CD14-positive monocyte (primary cell): Measurements from ENCODE around the gene CDKN1C. TPM values are rescaled to one million over a fixed set of nuclear protein-coding genes. Genes with fewer than 3 reads are reported as not detected.

Experiments used
- DNase-seq, 3 donors: peaks; one replicate each; pipeline ENCODE4 v3.0.0-alpha.2; 2011 to 2022
- H2AFZ ChIP-seq: 2 replicates; pipeline ENCODE4 v1.6.0; 2012; ENCODE audit warnings: mild to moderate bottlenecking, low read depth, low read length, inconsistent platforms; ENCODE audit not compliant: insufficient read depth, poor library complexity, severe bottlenecking
- H3K27ac ChIP-seq, 2 donors: 1 replicate in 1 of 2; 2 replicates in 1 of 2; pipeline ENCODE4 v1.5.1; 2012 to 2013; ENCODE audit warnings: low read length in 2 of 2, control low read depth in 1 of 2, inconsistent platforms in 1 of 2, low read depth in 1 of 2, mild to moderate bottlenecking in 1 of 2
- H3K27me3 ChIP-seq, 2 donors: one replicate each; pipeline versions ENCODE4 v1.6.0 to v1.6.1; 2011 to 2013; ENCODE audit warnings: low read length in 2 of 2; ENCODE audit not compliant: control insufficient read depth in 2 of 2, insufficient read depth in 2 of 2
- H3K36me3 ChIP-seq, 2 donors: replicated peaks in 1 of 2; 1 replicate in 1 of 2; 2 replicates in 1 of 2; pipeline versions ENCODE4 v1.5.1 to v1.6.1; 2012 to 2013; ENCODE audit warnings: low read length in 2 of 2, control low read depth in 1 of 2, inconsistent platforms in 1 of 2, mild to moderate bottlenecking in 1 of 2; ENCODE audit not compliant: insufficient read depth in 2 of 2, control insufficient read depth in 1 of 2
- H3K4me1 ChIP-seq, 2 donors: 1 replicate in 1 of 2; 2 replicates in 1 of 2; pipeline versions ENCODE4 v1.5.1 to v1.6.1; 2012 to 2013; ENCODE audit warnings: low read length in 2 of 2, control low read depth in 1 of 2, inconsistent platforms in 1 of 2, mild to moderate bottlenecking in 1 of 2, moderate library complexity in 1 of 2; ENCODE audit not compliant: insufficient read depth in 2 of 2, control insufficient read depth in 1 of 2
- H3K4me2 ChIP-seq: replicated peaks from 2 replicates; pipeline ENCODE3; 2012; ENCODE audit warnings: low read length, moderate library complexity, mild to moderate bottlenecking; ENCODE audit not compliant: poor library complexity, severe bottlenecking; ENCODE audit errors: extremely low read depth
- H3K4me3 ChIP-seq, 3 experiments: fragments of 200-600 bp in 1 of 3; sonication (generic) in 1 of 3; replicated peaks in 1 of 3; 1 replicate in 2 of 3; 2 replicates in 1 of 3; pipeline ENCODE4 v1.5.1; 2011 to 2013; ENCODE audit warnings: low read length in 3 of 3, mild to moderate bottlenecking in 3 of 3, control low read depth in 2 of 3, low read depth in 2 of 3, inconsistent platforms in 1 of 3, moderate library complexity in 1 of 3
- H3K79me2 ChIP-seq: 2 replicates; pipeline ENCODE4 v1.6.0; 2012; ENCODE audit warnings: mild to moderate bottlenecking, control low read depth, inconsistent platforms, low read length, moderate library complexity; ENCODE audit not compliant: insufficient read depth
- H3K9ac ChIP-seq: 2 replicates; pipeline ENCODE4 v1.6.0; 2017; ENCODE audit warnings: low read length, mild to moderate bottlenecking; ENCODE audit not compliant: insufficient read depth, poor library complexity, severe bottlenecking
- H3K9me3 ChIP-seq, 2 donors: replicated peaks in 1 of 2; 1 replicate in 1 of 2; 2 replicates in 1 of 2; pipeline versions ENCODE4 v1.5.1 to v1.6.1; 2012 to 2013; ENCODE audit warnings: low read length in 2 of 2, control low read depth in 1 of 2; ENCODE audit not compliant: control insufficient read depth in 1 of 2, insufficient read depth in 1 of 2
- H4K20me1 ChIP-seq: 2 replicates; pipeline ENCODE4 v1.6.0; 2012; ENCODE audit warnings: mild to moderate bottlenecking, low read length, control low read depth, moderate library complexity; ENCODE audit not compliant: insufficient read depth
- H3K27ac Mint-ChIP-seq, 7 donors: one replicate each; pipeline ENCODE4 v1.8.0; 2020; ENCODE audit warnings: mild to moderate bottlenecking in 7 of 7, mixed read lengths in 7 of 7, moderate library complexity in 6 of 7, inconsistent platforms in 2 of 7
- H3K27me3 Mint-ChIP-seq, 3 donors: one replicate each; pipeline ENCODE4 v1.8.0; 2021 to 2022; ENCODE audit warnings: low read depth in 3 of 3, mild to moderate bottlenecking in 3 of 3, mixed read lengths in 3 of 3, moderate library complexity in 3 of 3, inconsistent platforms in 1 of 3
- H3K36me3 Mint-ChIP-seq, 2 donors: one replicate each; pipeline ENCODE4 v1.8.0; 2020; ENCODE audit warnings: mixed read lengths in 2 of 2, inconsistent platforms in 1 of 2, mild to moderate bottlenecking in 1 of 2
- H3K4me1 Mint-ChIP-seq: one replicate; pipeline ENCODE4 v1.8.0; 2020; ENCODE audit warnings: mild to moderate bottlenecking, mixed read lengths
- H3K4me3 Mint-ChIP-seq, 2 donors: one replicate each; pipeline ENCODE4 v1.8.0; 2020; ENCODE audit warnings: mild to moderate bottlenecking in 2 of 2, mixed read lengths in 2 of 2, moderate library complexity in 1 of 2
- H3K9me3 Mint-ChIP-seq, 7 donors: one replicate each; pipeline ENCODE4 v1.8.0; 2020 to 2022; ENCODE audit warnings: mixed read lengths in 7 of 7, mild to moderate bottlenecking in 6 of 7, moderate library complexity in 6 of 7, inconsistent platforms in 2 of 7
- WGBS: methylation state at CpG from one replicate; pipeline ENCODE4 v1.1.5; 2013; ENCODE audit warnings: missing lambda C conversion rate; ENCODE audit not compliant: insufficient coverage; 5-methylcytosine and 5-hydroxymethylcytosine counted together
- intact Hi-C, 2 donors: fragments of 100-400 bp; cut with micrococcal nuclease; formaldehyde crosslinking; loops; one replicate each; pipeline versions ENCODE4 v1.15.0 to v1.15.1; 2023
- polyA plus RNA-seq, 3 donors: library from polyadenylated mRNA; depleted of rRNA in 1 of 3; unstranded in 2 of 3; stranded (reverse) in 1 of 3; fragments of 300-500 nt in 2 of 3; fragments of >200 nt in 1 of 3; fragmentation: Illumina TruSeq in 2 of 3; gene quantifications; 1 replicate in 2 of 3; 2 replicates in 1 of 3; pipeline ENCODE4 v1.2.3, GENCODE V29; 2012 to 2021
- TF ChIP-seq, protein P1 (sequence below): fragments of 200-600 bp; IDR thresholded peaks from one replicate; pipeline ENCODE4 v1.8.0; 2022; ENCODE audit warnings: antibody characterized with exemption, mild to moderate bottlenecking

CDKN1C gene
- polyA plus RNA-seq, 3 donors: 3.2 to 36.4 (median 4.7) TPM

- WGBS: 97% methylated on average over 11 of the region's 20 CpGs
- Histone ChIP-seq H3K4me1 (no peaks in the 10 kb centered on the region), H3K27ac (no peak overlapping the region), H3K27me3 (peaks cover 0 to 3% of the 10 kb centered on the region in 2 donors), H3K4me3 (no peak overlapping the region), H3K79me2 (no peaks in the 10 kb centered on the region), H2AFZ (no peak overlapping the region), H4K20me1 (peaks cover 16% of the 10 kb centered on the region), H3K36me3 (no peaks in the 10 kb centered on the region), H3K4me2 (no peak overlapping the region), H3K9me3 (no peaks in the 10 kb centered on the region), H3K9ac (no peak overlapping the region)
- peaks cover 2 to 3% of the 10 kb centered on the region in 2 donors for H3K36me3 Mint-ChIP-seq
- H3K4me3 Mint-ChIP-seq: no peak overlapping the region
- TF ChIP-seq, protein P1, sequence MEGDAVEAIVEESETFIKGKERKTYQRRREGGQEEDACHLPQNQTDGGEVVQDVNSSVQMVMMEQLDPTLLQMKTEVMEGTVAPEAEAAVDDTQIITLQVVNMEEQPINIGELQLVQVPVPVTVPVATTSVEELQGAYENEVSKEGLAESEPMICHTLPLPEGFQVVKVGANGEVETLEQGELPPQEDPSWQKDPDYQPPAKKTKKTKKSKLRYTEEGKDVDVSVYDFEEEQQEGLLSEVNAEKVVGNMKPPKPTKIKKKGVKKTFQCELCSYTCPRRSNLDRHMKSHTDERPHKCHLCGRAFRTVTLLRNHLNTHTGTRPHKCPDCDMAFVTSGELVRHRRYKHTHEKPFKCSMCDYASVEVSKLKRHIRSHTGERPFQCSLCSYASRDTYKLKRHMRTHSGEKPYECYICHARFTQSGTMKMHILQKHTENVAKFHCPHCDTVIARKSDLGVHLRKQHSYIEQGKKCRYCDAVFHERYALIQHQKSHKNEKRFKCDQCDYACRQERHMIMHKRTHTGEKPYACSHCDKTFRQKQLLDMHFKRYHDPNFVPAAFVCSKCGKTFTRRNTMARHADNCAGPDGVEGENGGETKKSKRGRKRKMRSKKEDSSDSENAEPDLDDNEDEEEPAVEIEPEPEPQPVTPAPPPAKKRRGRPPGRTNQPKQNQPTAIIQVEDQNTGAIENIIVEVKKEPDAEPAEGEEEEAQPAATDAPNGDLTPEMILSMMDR: no peak
- H3K27ac Mint-ChIP-seq: no peak overlapping the region
- peaks cover 15% of the 10 kb centered on the region for H3K4me1 Mint-ChIP-seq
- peaks cover 15 to 21% (median 18%) of the 10 kb centered on the region in 3 donors for H3K27me3 Mint-ChIP-seq
- no peak for DNase-seq
- H3K9me3 Mint-ChIP-seq: peaks cover 0 to 2% (median 0%) of the 10 kb centered on the region in 7 donors
- intact Hi-C loops: no loop called here
These were observed 30.7 kb upstream of the CDKN1C start for GRCh38 chr11:2916114-2916891.

DNA sequence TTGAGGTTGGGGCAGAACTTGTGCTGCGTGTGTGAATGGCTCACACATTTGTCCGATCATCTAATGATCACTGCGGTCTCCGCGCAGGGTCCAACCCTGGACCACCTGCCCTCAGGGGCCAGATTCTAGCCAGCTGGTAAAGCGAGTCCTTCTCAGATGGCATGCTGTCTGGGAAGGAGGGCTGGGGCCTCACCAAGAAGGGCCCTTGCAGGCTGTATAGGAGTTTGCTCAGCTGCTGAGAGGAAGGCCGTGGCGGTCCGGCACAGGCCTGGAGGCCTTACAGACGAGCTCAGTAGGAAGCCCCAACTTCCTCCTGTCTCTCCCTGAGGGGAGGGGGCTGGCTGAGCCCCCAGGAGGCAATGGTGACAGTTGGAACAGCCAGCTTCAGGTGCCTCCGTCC lies 29.9 kb upstream of the CDKN1C start:
- DNase-seq: no peak
- no peaks in the 10 kb centered on the region for H3K4me1 ChIP-seq
- no peak overlapping the region for H3K4me3 ChIP-seq
- no peaks in the 10 kb centered on the region for H3K9me3 ChIP-seq
- TF ChIP-seq, protein P1: no peak
- Mint-ChIP-seq H3K27ac (no peak overlapping the region), H3K9me3 (peaks cover 0 to 2% (median 0%) of the 10 kb centered on the region in 7 donors), H3K4me3 (no peak overlapping the region), H3K4me1 (peaks cover 15% of the 10 kb centered on the region), H3K36me3 (peaks cover 2 to 3% of the 10 kb centered on the region in 2 donors), H3K27me3 (peaks cover 20 to 23% (median 21%) of the 10 kb centered on the region in 3 donors)
- H4K20me1 ChIP-seq: peaks cover 16% of the 10 kb centered on the region
- H3K4me2 ChIP-seq: no peak overlapping the region
- H2AFZ ChIP-seq: no peak overlapping the region
- intact Hi-C loops: no loop called here
- peaks cover 0 to 3% of the 10 kb centered on the region in 2 donors for H3K27me3 ChIP-seq
- H3K79me2 ChIP-seq: no peaks in the 10 kb centered on the region
- H3K27ac ChIP-seq: no peak overlapping the region
- 82% methylated on average over 8 of the region's 11 CpGs for WGBS
- H3K36me3 ChIP-seq: no peaks in the 10 kb centered on the region
- no peak overlapping the region for H3K9ac ChIP-seq
